Measurements from ENCODE around the gene CHST9. TPM values are rescaled to one million over a fixed set of nuclear protein-coding genes. Genes with fewer than 3 reads are reported as not detected.
"Not testable (repeated sequence)": the region's sequence is repeated elsewhere in the genome, so short reads cannot be mapped to it uniquely, and the experiment has no call there.

The CHST9 gene
- total and polyA plus RNA-seq, 2 donors from 2014 or later: 1.5 to 9.8 TPM

DNA sequence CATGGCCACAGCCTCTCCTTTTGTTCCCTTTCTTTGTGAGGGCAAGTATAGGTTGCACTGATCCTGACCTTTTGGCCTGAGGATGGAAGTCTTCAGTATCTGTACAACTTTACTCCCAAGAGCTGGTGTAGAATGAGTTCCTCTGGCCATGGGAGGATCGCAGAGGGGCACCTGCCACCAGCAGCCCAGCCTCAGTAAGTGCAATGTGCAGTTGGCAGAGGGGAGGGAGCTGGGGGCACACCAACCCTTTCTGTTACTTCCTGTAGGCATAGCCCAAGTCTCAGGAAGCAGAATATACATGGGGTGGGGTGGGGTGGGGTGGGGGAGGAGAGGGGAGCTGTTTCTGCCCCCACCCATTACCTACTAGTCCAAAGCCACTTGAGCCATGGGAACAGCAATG is 254.5 kb downstream of the CHST9 start:
- intact Hi-C loops (cut with DNase I): no loop called here
- DNase-seq (no peak), FAIRE-seq (no peak)
- no peaks in the 10 kb centered on the region for H3K36me3 ChIP-seq (ENCODE audit: control insufficient read depth in 2 of 3, insufficient read depth in 3 of 3, low read length in 3 of 3)
- H3K4me1 ChIP-seq (ENCODE audit: control insufficient read depth in 2 of 3, insufficient read depth in 2 of 3, low read depth in 1 of 3, low read length in 3 of 3): peaks cover 0 to 3% (median 0%) of the 10 kb centered on the region in 3 donors
- no peaks in the 10 kb centered on the region for H3K9me3 ChIP-seq (ENCODE audit: control insufficient read depth in 2 of 3, insufficient read depth in 1 of 3, low read length in 3 of 3)
- no peak overlapping the region for H3K27ac ChIP-seq (ENCODE audit: low read depth in 2 of 2, low read length in 2 of 2)
- TF ChIP-seq, protein P1, sequence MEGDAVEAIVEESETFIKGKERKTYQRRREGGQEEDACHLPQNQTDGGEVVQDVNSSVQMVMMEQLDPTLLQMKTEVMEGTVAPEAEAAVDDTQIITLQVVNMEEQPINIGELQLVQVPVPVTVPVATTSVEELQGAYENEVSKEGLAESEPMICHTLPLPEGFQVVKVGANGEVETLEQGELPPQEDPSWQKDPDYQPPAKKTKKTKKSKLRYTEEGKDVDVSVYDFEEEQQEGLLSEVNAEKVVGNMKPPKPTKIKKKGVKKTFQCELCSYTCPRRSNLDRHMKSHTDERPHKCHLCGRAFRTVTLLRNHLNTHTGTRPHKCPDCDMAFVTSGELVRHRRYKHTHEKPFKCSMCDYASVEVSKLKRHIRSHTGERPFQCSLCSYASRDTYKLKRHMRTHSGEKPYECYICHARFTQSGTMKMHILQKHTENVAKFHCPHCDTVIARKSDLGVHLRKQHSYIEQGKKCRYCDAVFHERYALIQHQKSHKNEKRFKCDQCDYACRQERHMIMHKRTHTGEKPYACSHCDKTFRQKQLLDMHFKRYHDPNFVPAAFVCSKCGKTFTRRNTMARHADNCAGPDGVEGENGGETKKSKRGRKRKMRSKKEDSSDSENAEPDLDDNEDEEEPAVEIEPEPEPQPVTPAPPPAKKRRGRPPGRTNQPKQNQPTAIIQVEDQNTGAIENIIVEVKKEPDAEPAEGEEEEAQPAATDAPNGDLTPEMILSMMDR (IDR thresholded peaks at IDR 0.05; ENCODE audit: borderline replicate concordance, extremely low read depth, insufficient read depth): no peak
- H3K9ac ChIP-seq (ENCODE audit: low read length in 3 of 3): no peak overlapping the region
- no peaks in the 10 kb centered on the region for H3K27me3 ChIP-seq (ENCODE audit: control insufficient read depth, insufficient read depth, low read length)
- no peak overlapping the region for H3K4me3 ChIP-seq (ENCODE audit: low read length in 3 of 3)

DNA sequence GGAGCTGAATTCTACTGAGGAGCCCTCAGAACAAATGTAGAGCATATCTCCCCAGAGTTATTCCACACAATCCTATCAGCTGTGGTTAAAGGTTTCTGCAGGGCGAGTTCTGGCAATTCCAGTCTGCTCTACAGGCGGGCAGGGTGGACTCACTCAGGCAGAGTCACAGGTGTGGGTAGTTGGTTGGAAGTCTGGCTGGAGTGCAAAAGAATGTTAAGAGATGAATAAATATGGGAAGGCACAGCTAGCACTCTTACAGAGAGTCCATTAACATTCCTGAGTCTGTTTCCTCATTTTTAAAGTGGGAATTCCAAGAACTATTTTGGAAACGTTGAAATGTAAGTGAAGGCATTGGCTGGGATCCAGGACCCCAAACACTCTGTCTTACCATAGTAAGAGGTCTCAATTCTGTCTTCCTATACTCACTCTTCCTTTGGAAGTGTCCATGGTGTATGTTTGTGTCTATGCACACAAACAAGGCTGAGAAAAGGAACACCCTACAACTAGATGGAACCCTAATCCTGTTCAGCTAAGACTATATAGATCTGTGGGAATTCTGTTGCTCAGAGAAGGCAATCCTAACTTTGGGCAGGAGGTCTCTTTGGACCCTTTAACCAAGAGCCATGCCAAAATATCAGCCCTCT is 256.3 kb downstream of the CHST9 start:
- no peak overlapping the region for H3K27ac ChIP-seq (ENCODE audit: low read depth in 2 of 2, low read length in 2 of 2)
- H3K4me3 ChIP-seq (ENCODE audit: low read length in 3 of 3): no peak overlapping the region
- no peak overlapping the region for H3K9ac ChIP-seq (ENCODE audit: low read length in 3 of 3)
- no peaks in the 10 kb centered on the region for H3K27me3 ChIP-seq (ENCODE audit: control insufficient read depth, insufficient read depth, low read length)
- TF ChIP-seq, protein P1 (IDR thresholded peaks at IDR 0.05; ENCODE audit: borderline replicate concordance, extremely low read depth, insufficient read depth): no peak
- no peaks in the 10 kb centered on the region for H3K9me3 ChIP-seq (ENCODE audit: control insufficient read depth in 2 of 3, insufficient read depth in 1 of 3, low read length in 3 of 3)
- intact Hi-C loops (cut with DNase I): no loop called here
- peak in 2 of 5 donors; percentile 32 to 55 for DNase-seq
- no peaks in the 10 kb centered on the region for H3K36me3 ChIP-seq (ENCODE audit: control insufficient read depth in 2 of 3, insufficient read depth in 3 of 3, low read length in 3 of 3)
- peaks cover 0 to 3% (median 0%) of the 10 kb centered on the region in 3 donors for H3K4me1 ChIP-seq (ENCODE audit: control insufficient read depth in 2 of 3, insufficient read depth in 2 of 3, low read depth in 1 of 3, low read length in 3 of 3)
- no peak for FAIRE-seq

DNA sequence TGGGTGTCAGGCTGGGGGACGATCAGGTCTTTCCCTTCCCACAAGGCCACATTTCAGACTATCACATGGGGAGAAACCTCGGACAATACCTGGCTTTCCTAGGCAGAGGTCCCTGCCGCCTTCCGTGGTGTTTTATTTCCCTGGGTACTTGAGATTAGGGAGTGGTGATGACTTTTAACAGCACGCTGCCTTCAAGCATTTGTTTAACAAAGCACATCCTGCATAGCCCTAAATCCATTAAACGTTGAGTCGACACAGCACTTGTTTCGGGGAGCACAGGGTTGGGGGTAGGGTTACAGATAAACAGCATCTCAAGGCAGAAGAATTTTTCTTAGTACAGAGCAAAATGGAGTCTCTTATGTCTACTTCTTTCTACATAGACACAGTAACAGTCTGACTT is 257.3 kb downstream of the CHST9 start:
- H3K4me3 ChIP-seq (ENCODE audit: low read length in 3 of 3); intact Hi-C loops (cut with DNase I); H3K36me3 ChIP-seq (ENCODE audit: control insufficient read depth in 2 of 3, insufficient read depth in 3 of 3, low read length in 3 of 3); FAIRE-seq; H3K27me3 ChIP-seq (ENCODE audit: control insufficient read depth, insufficient read depth, low read length); H3K9ac ChIP-seq (ENCODE audit: low read length in 3 of 3); H3K4me1 ChIP-seq (ENCODE audit: control insufficient read depth in 2 of 3, insufficient read depth in 2 of 3, low read depth in 1 of 3, low read length in 3 of 3); H3K9me3 ChIP-seq (ENCODE audit: control insufficient read depth in 2 of 3, insufficient read depth in 1 of 3, low read length in 3 of 3); H3K27ac ChIP-seq (ENCODE audit: low read depth in 2 of 2, low read length in 2 of 2); DNase-seq: not testable (repeated sequence)

DNA sequence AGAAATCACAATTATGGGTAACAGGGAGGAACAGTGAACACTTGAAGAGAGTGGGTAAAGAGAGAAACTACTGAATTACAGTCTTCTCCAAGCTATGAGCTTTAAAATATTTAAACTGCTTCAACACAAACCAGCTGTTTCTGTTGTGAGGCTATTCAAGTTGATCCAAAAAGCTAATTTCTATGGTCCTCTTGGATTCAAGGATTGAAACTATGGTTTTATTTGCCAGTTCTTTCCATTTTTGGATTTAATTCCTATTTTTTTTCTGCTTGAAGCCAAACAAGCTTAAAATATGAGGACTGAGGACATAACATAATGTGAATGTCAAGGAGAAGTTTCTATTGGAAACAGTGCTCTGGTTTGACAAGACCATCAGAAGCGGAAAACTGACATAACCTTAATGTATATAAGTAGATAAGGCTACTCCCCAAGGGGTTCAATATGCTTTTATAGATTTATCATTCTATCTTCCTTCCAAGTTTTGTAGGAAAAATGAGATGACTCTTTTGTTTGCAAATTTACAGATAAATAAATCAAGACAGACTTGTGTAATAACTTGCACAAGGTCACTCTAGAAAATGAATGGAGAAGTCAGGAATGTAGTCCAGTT is 258.9 kb downstream of the CHST9 start:
- Histone ChIP-seq H3K4me1 (ENCODE audit: control insufficient read depth in 2 of 3, insufficient read depth in 2 of 3, low read depth in 1 of 3, low read length in 3 of 3) (peaks cover 0 to 3% (median 0%) of the 10 kb centered on the region in 3 donors), H3K9ac (ENCODE audit: low read length in 3 of 3) (no peak overlapping the region), H3K27ac (ENCODE audit: low read depth in 2 of 2, low read length in 2 of 2) (no peak overlapping the region), H3K4me3 (ENCODE audit: low read length in 3 of 3) (no peak overlapping the region), H3K36me3 (ENCODE audit: control insufficient read depth in 2 of 3, insufficient read depth in 3 of 3, low read length in 3 of 3) (no peaks in the 10 kb centered on the region), H3K27me3 (ENCODE audit: control insufficient read depth, insufficient read depth, low read length) (no peaks in the 10 kb centered on the region), H3K9me3 (ENCODE audit: control insufficient read depth in 2 of 3, insufficient read depth in 1 of 3, low read length in 3 of 3) (no peaks in the 10 kb centered on the region)
- peak in 2 of 5 donors; percentile 39 to 55 for DNase-seq
- TF ChIP-seq, protein P1 (IDR thresholded peaks at IDR 0.05; ENCODE audit: borderline replicate concordance, extremely low read depth, insufficient read depth): no peak
- intact Hi-C loops (cut with DNase I): no loop called here
- no peak for FAIRE-seq

Measured in kidney (tissue), 14 donors.